K562 (cell line): ENCODE data around the gene HCCS. TPM values are rescaled to one million over a fixed set of nuclear protein-coding genes. Genes with fewer than 3 reads are reported as not detected.

Source experiments
- ATAC-seq: fragments of 200-7000 bp; cut with Tn5 transposase; 3 replicates; pipeline ENCODE4 v1.9.1; 2020; ENCODE audit warnings: moderate library complexity
- BruUV-seq: library from RNA; stranded (reverse); fragments of 400-500 nt; replicated peaks from 2 replicates; lab custom pipeline; 2021; lab: Mats Ljungman, UMichigan
- CTCF ChIA-PET: fragments of 300-600 bp; formaldehyde crosslinking; extraction: SDS; loops from one replicate; lab custom pipeline; 2021; ENCODE audit warnings: low intra/inter-chr PET ratio; lab: Yijun Ruan, JAX
- POLR2A ChIA-PET: fragments of 300-600, 350-650 bp; sonication (Branson Sonifier 250); formaldehyde crosslinking; extraction: SDS; loops from one replicate; lab custom pipeline; 2021; ENCODE audit warnings: antibody characterized with exemption, inconsistent platforms; lab: Yijun Ruan, JAX
- DNase-seq, 4 experiments: peaks; one replicate each; pipeline versions ENCODE4 v3.0.0 to v3.0.0-alpha.2; 2011 to 2018; ENCODE audit warnings: low spot score in 3 of 4, mixed read lengths in 3 of 4; ENCODE audit errors: extremely low read depth in 1 of 4
- FAIRE-seq: peaks from 2 replicates; lab custom pipeline; 2011; peaks lifted over from hg19 to GRCh38; lab: Jason Lieb, UNC
- H2AFZ ChIP-seq: 2 replicates; pipeline ENCODE4 v1.6.0; 2011; ENCODE audit warnings: low read depth, low read length, control low read depth, inconsistent platforms
- H3K27ac ChIP-seq: fragments of 200-600 bp; 3 replicates; pipeline ENCODE4 v1.8.0; 2011; ENCODE audit warnings: low read depth, mild to moderate bottlenecking, control low read depth, inconsistent platforms, low read length, moderate library complexity, mixed read lengths; ENCODE audit errors: extremely low read depth
- H3K27me3 ChIP-seq, 2 experiments: fragments of 300-600 bp in 1 of 2; 2 replicates in 1 of 2; 3 replicates in 1 of 2; pipeline versions ENCODE4 v1.6.0 to v1.8.0; 2011; ENCODE audit warnings: inconsistent platforms in 2 of 2, low read length in 2 of 2, mild to moderate bottlenecking in 1 of 2, mixed read lengths in 1 of 2, moderate library complexity in 1 of 2; ENCODE audit not compliant: control insufficient read depth in 2 of 2, insufficient read depth in 2 of 2
- H3K36me3 ChIP-seq: fragments of 300-600 bp; 3 replicates; pipeline ENCODE4 v1.8.0; 2011; ENCODE audit warnings: mild to moderate bottlenecking, low read length, inconsistent platforms; ENCODE audit not compliant: control insufficient read depth, insufficient read depth
- H3K4me1 ChIP-seq, 2 experiments: fragments of 200-600 bp in 1 of 2; replicated peaks in 1 of 2; 2 replicates in 1 of 2; 3 replicates in 1 of 2; pipeline versions ENCODE4 v1.5.1 to v1.8.0; 2011; ENCODE audit warnings: inconsistent platforms in 2 of 2, low read length in 2 of 2, mild to moderate bottlenecking in 1 of 2, mixed read lengths in 1 of 2, moderate library complexity in 1 of 2; ENCODE audit not compliant: control insufficient read depth in 2 of 2, insufficient read depth in 2 of 2
- H3K4me2 ChIP-seq: 2 replicates; pipeline ENCODE4 v1.6.1; 2011; ENCODE audit warnings: low read length, control low read depth, inconsistent platforms, mixed read lengths; ENCODE audit not compliant: insufficient read depth
- H3K4me3 ChIP-seq: fragments of 200-600 bp; sonication (generic), shearing (Covaris generic); 2 replicates; pipeline ENCODE4 v1.5.1; 2016; ENCODE audit warnings: control low read depth, inconsistent platforms
- H3K79me2 ChIP-seq: fragments of 200-600 bp; 3 replicates; pipeline ENCODE4 v1.8.0; 2011; ENCODE audit warnings: low read length, inconsistent platforms; ENCODE audit not compliant: control insufficient read depth, insufficient read depth
- H3K9ac ChIP-seq, 2 experiments: 2 replicates each; pipeline versions ENCODE4 v1.6.0 to v1.6.1; 2011; ENCODE audit warnings: low read depth in 2 of 2, low read length in 2 of 2, control low read depth in 1 of 2, inconsistent platforms in 1 of 2, mild to moderate bottlenecking in 1 of 2, mixed read lengths in 1 of 2; ENCODE audit not compliant: insufficient read depth in 1 of 2
- H3K9me1 ChIP-seq: one replicate; pipeline ENCODE4 v1.6.0; 2011; ENCODE audit warnings: inconsistent platforms, mild to moderate bottlenecking, low read length, moderate library complexity; ENCODE audit not compliant: control insufficient read depth, insufficient read depth
- H3K9me3 ChIP-seq: replicated peaks from 2 replicates; pipeline ENCODE4 v1.5.1; 2011; ENCODE audit warnings: low read depth, low read length, inconsistent platforms; ENCODE audit not compliant: control insufficient read depth, insufficient read depth
- H4K20me1 ChIP-seq: replicated peaks from 2 replicates; pipeline ENCODE4 v1.6.1; 2011; ENCODE audit warnings: low read length, inconsistent platforms, mixed read lengths; ENCODE audit not compliant: control insufficient read depth, insufficient read depth
- ARID1B ChIP-seq: fragments of 450-650 bp; IDR thresholded peaks from 2 replicates; pipeline ENCODE4 v1.6.1; 2016; ENCODE audit warnings: antibody characterized with exemption, mild to moderate bottlenecking, inconsistent platforms
- CBFA2T2 ChIP-seq: fragments of 450-650 bp; conservative IDR thresholded peaks from 2 replicates; pipeline ENCODE4 v1.6.1; 2017; ENCODE audit warnings: mild to moderate bottlenecking
- CBFA2T3 ChIP-seq: fragments of 450-650 bp; IDR thresholded peaks from 2 replicates; pipeline ENCODE4 v1.6.1; 2017
- CEBPB ChIP-seq: fragments of 450-650 bp; IDR thresholded peaks from 2 replicates; pipeline ENCODE4 v1.6.1; 2016; ENCODE audit warnings: missing genetic modification characterization, missing compliant biosample characterization
- ELK3 ChIP-seq: fragments of 450-650 bp; formaldehyde crosslinking; IDR thresholded peaks from 2 replicates; pipeline ENCODE4 v1.4.0; 2020; ENCODE audit warnings: mild to moderate bottlenecking
- HDAC1 ChIP-seq, 2 experiments: fragments of 450-650 bp; IDR thresholded peaks; 2 replicates each; pipeline ENCODE4 v1.6.1; 2016 to 2017; ENCODE audit warnings: inconsistent platforms in 1 of 2, mild to moderate bottlenecking in 1 of 2, moderate library complexity in 1 of 2
- HEY1 ChIP-seq: fragments of 250-450 bp; sonication (Bioruptor Pico); IDR thresholded peaks from 2 replicates; pipeline ENCODE4 v1.5.0; 2020; ENCODE audit warnings: mild to moderate bottlenecking, moderate library complexity, borderline replicate concordance
- NR4A1 ChIP-seq, 2 experiments: fragments of 250-450 bp in 1 of 2; fragments of 450-650 bp in 1 of 2; sonication (Bioruptor Pico) in 1 of 2; IDR thresholded peaks; 2 replicates each; pipeline versions ENCODE4 v1.4.0 to v1.6.1; 2016 to 2020; ENCODE audit warnings: mild to moderate bottlenecking in 2 of 2, missing compliant biosample characterization in 1 of 2, missing genetic modification characterization in 1 of 2, moderate library complexity in 1 of 2
- SIRT6 ChIP-seq: IDR thresholded peaks from one replicate; pipeline ENCODE4 v1.6.1; 2012; ENCODE audit warnings: low read depth, mild to moderate bottlenecking, control low read depth, inconsistent platforms, low read length, moderate library complexity
- TAL1 ChIP-seq: fragments of 450-650 bp; IDR thresholded peaks from 2 replicates; pipeline ENCODE4 v1.6.1; 2016; ENCODE audit warnings: mild to moderate bottlenecking
- TEAD4 ChIP-seq, 2 experiments: sonication (generic) in 1 of 2; formaldehyde crosslinking in 1 of 2; IDR thresholded peaks; 2 replicates each; pipeline versions ENCODE4 v1.6.1 to v1.8.0; 2012 to 2022; ENCODE audit warnings: borderline replicate concordance in 1 of 2, inconsistent platforms in 1 of 2, low read length in 1 of 2, mild to moderate bottlenecking in 1 of 2, missing genetic modification reagents in 1 of 2
- ZKSCAN8 ChIP-seq: fragments of 200-800 bp; sonication (Bioruptor generic); IDR thresholded peaks from 2 replicates; pipeline ENCODE4 v1.6.1; 2016; ENCODE audit warnings: missing genetic modification characterization, missing compliant biosample characterization
- WGBS: fragments of 100-300 bp; shearing (Covaris generic); methylation state at CpG from one replicate; pipeline ENCODE4 v1.1.6; 2016; ENCODE audit warnings: low coverage, mixed read lengths; ENCODE audit not compliant: insufficient coverage; ENCODE audit errors: missing lambda C conversion rate; 5-methylcytosine and 5-hydroxymethylcytosine counted together
- in situ Hi-C: fragments of 300-500 bp; cut with MboI; formaldehyde crosslinking; loops from 4 replicates; pipeline ENCODE4 v1.15.0; 2018; ENCODE audit warnings: inconsistent platforms, mixed read lengths
- intact Hi-C: fragments of 100-400 bp; cut with micrococcal nuclease; formaldehyde crosslinking; loops from 2 replicates; pipeline ENCODE4 v1.14.2; 2022
- polyA plus RNA-seq, 8 experiments: library from polyadenylated mRNA; depleted of rRNA in 4 of 8; stranded (reverse) in 5 of 8; unstranded in 3 of 8; fragments of >200 nt; fragmentation: Nextera tagmentation in 2 of 8; fragmentation: Illumina TruSeq in 1 of 8; extraction: Ambion mirVana in 2 of 8; extraction: Trizol in 1 of 8; gene quantifications; 2 replicates each; pipeline versions ENCODE4 v1.2.1 to v1.2.3, GENCODE V29; 2011 to 2014; ENCODE audit warnings: inconsistent platforms in 1 of 8, missing spikeins in 1 of 8
- total RNA-seq, 7 experiments: library from RNA; depleted of rRNA in 6 of 7; stranded (reverse); fragments of >200 nt in 6 of 7; fragmentation: Illumina TruSeq in 2 of 7; extraction: Trizol in 2 of 7; gene quantifications; 2 replicates each; pipeline versions ENCODE4 v1.2.1 to v1.2.3, GENCODE V29; 2011 to 2021; ENCODE audit warnings: low replicate concordance in 1 of 7

HCCS gene
- total and polyA plus RNA-seq, 9 of the 15 experiments (the other 6 are each of a cell fraction or from before 2014, with no cell fraction given): 22.9 to 81.5 (median 66.9) TPM

- TF ChIP-seq ELK3 (CRISPR knock-in tag) (no peak), ZKSCAN8 (CRISPR knock-in tag) (no peak), SIRT6 (no peak), HDAC1 (IDR thresholded peaks at IDR 0.05) (no peak)
- TF ChIP-seq, all 486 proteins: peak for 0
These were observed 37.3 kb downstream of the HCCS start (continued) for GRCh38 chrX:11148401-11148800.

GRCh38 chrX:11151799-11152559 is 40.8 kb downstream of the HCCS start:
- Histone ChIP-seq H3K9ac (no peak overlapping the region), H3K27me3 (no peaks in the 10 kb centered on the region), H2AFZ (no peak overlapping the region), H3K9me3 (no peaks in the 10 kb centered on the region), H3K36me3 (peaks cover 47% of the 10 kb centered on the region), H3K27ac (no peak overlapping the region), H3K79me2 (no peaks in the 10 kb centered on the region), H3K4me1 (no peaks in the 10 kb centered on the region; a peak in 1 of 5 replicates), H3K4me2 (no peak overlapping the region), H3K9me1 (no peaks in the 10 kb centered on the region), H4K20me1 (no peaks in the 10 kb centered on the region), H3K4me3 (no peak overlapping the region)
- in situ Hi-C loops (no loop called here), intact Hi-C loops (loop anchor here (10.0 kb wide), 1 partner anchor 113 kb away; no protein-coding TSS in a partner anchor)
- BruUV-seq: no TSS peak
- ATAC-seq (peak; percentile 68), DNase-seq (no peak), FAIRE-seq (no peak)
- 50% methylated on average over 4 of the region's 4 CpGs for WGBS
- TF ChIP-seq CBFA2T2 (peak; percentile 26; the same call in 1 of the 2 replicates), ARID1B (0 out of 2 replicates have a peak, but pooled peaks have one; percentile 12), CEBPB (tag) (no peak), CBFA2T3 (peak; percentile 46), NR4A1 (CRISPR knock-in tag; IDR thresholded peaks at IDR 0.05) (no peak), NR4A1 (tag; IDR thresholded peaks at IDR 0.05) (no peak), HEY1 (CRISPR knock-in tag) (no peak), TAL1 (peak; percentile 49), TEAD4 (IDR thresholded peaks at IDR 0.05; ENCODE audit: low read length) (peak; percentile 34; the same call in 1 of the 2 replicates), TEAD4 (CRISPR knock-in tag; IDR thresholded peaks at IDR 0.05; ENCODE audit: borderline replicate concordance) (no peak)
- ChIA-PET CTCF (no interaction called here), POLR2A (interaction anchor here (0.9 kb wide), 1 partner anchor 199 kb away, joined by 3 read pairs; no protein-coding TSS in a partner anchor)
